ENCODE measurements around the gene JAKMIP1.
"Not testable (repeated sequence)": the region's sequence is repeated elsewhere in the genome, so short reads cannot be mapped to it uniquely, and the experiment has no call there.

Gene JAKMIP1

DNA sequence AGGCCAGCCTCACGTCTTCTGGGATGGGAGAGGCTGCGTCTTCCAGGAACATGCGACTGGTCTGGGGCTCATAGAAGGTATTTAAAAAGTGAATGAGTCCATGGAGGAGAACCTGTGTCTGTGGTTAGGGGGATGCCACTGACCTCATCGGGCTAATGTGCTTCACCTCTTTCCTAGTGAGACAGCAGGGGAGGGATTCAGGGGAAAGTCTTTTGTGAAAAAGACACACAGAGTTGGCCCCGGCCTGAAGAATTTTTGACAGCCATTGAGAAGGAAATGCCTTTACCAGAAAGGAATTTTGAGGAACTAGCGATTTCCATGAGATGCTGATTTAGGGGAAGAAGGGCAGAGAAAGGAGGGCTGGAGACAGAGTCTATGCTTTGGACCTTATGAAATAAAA is 171.1 kb downstream of the JAKMIP1 start:
- DNase-seq, result no peak

DNA sequence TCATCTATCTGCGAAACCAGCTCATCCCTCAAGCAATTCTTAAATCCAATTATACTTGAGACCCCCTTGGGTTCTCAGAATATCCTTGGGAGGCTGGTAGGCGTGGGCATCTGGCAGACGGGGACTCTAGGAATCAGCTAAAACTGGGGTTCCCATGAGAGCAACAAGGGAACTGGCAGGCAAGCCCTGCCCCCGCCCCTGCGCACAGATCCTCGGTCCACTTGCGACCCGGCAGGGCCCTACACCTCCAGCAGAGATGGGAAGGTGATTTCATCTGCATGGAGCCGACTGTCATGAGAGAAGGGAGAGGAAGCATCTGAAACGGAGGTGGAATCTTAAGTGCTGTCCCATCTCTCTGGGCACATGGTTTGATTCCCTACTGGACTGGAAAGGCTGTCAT is 172.2 kb downstream of the JAKMIP1 start:
- no peak for DNase-seq

DNA sequence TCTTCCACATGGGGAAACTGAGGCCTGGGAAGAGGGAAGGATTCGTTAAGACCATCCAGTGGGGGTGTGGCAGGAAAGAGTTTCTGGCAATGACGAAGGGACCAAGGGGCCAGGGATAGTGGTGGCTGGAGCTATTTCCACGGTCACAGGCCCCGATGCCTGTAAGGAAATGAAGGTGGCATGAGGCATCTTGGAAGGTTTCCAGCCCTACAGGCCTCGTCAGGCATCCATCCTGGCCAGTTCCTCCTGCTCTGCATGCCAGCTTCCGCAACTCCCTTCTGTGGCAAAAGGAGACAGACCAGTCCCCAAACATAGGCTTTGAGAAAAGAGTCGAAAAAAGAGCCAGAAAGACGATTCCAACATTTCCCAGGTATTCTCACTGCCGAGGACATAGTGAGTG is 173.0 kb downstream of the JAKMIP1 start:
- DNase-seq, result no peak

DNA sequence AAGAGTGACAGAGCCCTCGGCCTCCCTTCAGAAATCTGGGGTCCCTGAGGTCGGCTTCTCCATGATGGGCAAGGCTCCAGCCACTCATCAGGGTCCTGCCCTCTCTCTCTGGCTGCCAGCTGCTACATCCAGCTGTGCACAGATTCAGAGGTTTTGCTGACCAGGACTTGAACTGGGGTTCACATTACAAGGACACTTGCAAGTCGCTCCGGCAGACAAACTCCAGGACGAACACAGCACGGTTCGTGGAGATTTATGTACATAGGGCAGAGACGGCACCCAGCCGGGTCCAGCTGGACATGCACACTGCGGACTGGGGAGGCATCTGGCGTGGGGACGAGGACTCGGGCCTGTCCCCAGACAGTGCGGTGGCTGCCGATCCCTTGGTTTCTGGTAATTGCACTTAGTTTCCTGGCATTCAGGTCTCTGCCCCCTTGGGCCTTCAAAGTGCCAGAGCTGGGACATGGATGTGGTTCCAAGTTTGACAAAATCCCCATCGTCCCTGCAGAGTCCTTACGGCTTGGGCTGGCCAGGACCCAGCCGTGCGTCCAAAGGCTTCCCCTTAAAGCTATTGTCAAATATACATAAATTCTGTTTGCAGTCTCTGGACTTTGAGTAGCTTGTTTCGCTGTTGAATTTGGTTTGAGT is 175.9 kb downstream of the JAKMIP1 start:
- no peak for DNase-seq

DNA sequence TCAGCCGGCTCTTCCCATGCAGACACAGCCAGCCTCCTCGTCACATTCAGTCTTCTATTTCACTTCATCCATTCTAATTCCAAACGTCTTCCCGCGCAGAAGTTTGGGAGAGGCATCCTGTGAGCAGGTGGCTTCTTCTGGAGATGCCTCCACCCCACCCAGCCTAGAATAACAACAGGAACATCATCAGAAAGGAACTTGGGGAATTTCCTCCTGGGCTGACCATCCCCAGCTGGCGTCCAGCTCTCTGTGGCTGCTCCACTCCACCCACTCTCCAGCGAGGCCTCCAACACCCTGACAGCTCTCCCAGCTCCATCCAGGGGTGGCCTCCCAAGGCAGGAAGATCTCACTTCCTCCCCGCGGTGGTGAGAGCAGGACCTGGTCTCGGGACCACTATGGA is 176.6 kb downstream of the JAKMIP1 start:
- DNase-seq, result no peak

DNA sequence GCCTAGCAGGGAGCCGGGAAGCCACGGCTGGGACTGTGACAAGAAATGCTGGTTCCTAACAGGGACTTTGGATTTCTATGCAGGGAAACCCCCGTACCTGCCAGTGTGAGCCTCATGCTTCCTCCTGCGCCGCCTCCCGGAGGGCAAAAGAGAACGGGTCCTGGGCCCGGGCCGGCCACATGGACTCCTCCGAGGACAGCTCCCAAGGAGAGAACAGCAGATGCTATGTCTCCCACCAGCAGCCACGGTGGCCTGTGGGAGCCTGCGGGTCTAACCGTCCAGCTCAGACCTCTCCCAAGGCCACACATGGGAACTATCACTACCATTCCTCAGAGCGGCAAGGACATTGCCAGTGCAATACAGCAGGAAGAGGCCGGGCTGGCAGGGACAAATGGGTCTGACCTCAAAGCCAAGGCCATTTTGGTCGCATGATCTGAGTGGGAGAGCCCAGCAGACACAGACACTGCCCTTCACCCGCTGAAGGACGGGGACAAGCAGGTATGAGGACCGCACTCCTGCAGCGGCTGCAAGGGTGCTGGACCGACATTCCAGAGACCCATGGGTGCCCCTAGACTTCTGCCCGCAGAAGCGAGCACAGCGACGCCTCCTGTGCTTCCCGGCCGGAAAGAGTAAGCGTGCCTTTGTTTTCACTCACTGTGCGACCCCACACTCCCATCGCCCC is 177.6 kb downstream of the JAKMIP1 start:
- no peak for DNase-seq

DNA sequence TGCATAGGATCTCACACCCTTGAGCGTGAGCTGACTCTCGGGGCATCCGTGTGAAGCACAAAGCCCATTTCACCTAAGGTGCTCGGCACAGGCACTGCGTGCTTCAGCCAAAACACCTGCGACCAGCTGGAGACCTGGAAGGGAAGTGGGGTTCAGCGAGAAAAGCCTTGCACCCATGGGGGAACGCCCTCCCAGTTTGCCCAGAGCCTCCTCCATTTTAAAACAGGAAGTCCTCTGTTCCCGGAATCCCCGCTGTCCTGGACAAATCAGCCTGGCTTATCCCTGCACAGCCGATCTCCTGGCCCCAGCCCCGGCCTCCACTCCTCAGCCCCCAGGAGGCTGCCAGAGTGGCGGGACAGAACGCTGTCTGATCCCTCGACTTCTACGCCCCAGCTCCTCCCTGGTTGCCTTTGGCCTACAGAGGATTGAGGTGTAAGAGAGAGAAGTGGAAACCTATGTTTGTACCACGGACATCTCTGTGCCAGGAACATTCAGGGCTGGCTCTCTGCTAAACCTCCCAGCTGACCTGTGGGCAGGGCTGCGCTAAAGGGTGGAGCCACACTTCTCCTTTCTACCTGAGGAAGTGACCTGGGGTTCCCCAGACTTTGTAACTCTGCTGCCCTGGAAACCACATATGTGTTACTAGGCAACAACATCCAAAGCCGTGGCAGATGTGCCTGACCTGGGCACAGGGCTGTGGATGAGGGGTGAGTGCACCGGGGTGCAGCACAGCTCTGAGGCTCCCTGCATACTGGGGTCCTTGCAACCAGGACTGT is 178.3 kb downstream of the JAKMIP1 start:
- peak in 1 of 3 experiments; percentile 36 for DNase-seq

DNA sequence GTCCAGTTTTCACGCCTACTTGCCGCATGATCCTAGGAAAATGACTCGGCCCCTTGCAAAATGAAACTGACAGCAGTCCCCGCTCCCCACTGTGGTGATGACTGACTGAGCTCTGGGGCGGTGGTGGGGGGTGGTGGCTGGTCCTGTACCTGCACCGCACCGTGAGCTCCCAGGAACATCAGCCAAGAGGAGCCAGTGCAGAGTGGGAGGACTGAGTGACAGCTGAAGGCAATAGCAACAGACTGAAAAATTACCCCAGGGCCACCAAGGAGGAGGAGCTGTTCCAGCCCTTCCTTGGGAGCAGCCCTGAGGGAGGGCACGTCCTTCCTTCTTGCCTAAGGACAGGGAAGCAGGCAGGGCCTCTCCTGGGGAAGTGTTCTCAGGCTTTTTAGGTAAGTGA is 179.7 kb downstream of the JAKMIP1 start:
- peak in 1 of 3 experiments; percentile 46 for DNase-seq

DNA sequence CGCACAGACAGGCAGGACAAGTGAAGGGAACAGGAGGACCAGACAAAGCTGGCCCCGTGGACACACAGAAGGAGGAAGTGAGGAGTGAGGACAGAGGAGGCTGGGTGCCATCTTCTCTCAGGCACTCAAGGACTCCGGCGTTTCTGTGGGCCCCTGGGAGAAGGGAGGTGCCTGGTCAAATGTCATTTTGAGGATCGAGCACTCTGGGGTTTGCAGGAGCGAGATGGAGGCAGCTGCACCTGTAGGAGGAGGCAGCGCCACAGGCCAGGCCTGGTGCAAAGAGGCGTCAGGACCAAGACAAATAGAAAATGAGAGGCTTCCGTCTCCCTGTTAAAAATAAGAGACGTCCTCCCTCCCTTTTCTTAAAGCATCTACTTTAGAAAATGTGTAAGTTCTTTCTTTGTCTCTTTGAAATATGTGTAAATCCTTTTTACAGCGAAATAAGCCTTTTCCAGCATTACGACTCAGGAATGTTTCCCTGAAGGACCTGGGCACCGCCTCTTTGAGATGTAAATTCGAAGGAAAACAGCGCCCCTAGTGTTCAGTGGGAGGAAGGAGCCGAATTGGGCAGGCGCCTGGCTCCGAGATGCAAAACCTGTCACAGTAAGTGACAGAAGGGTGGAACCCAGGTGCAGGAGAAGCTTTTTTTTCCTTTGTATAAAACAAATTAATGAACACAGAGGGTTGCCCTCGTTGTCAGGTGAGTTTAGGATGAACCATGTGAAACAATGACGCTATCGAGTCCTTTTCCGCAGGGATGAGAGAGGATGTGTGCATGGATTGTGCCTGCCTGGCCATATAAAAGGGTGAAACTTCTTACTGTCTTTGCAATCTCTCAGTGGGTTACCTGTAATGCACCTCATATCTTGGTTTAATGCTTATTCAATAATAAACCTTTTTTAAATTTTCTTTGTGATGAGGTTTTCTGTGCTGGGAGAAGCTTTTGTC is 180.8 kb downstream of the JAKMIP1 start:
- peak in 2 of 3 experiments; percentile 40 to 84 for DNase-seq

DNA sequence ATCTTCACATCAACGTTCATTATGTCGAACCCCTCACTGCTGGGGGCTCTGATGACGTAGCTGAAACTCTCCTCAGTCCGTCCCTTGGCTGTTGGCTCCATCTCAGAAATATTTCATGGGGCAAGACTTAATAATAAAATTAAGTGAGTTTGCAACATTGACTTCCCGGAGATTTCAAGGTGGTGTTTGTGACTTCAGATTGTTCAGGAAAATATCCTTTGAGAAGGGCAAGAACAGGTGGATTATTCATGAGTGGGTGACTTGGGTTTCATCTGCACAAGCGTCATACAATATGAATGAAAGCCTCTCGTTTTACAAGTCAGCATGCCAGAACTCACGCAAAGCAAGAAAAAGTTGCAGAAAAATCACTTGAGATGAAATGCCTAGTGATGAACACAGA is 182.0 kb downstream of the JAKMIP1 start, which contains the start of gene C4orf50:
Gene C4orf50, minus strand, starts transcription at position 101 of the 400 bp plus-strand sequence.
- DNase-seq, result no peak

DNA sequence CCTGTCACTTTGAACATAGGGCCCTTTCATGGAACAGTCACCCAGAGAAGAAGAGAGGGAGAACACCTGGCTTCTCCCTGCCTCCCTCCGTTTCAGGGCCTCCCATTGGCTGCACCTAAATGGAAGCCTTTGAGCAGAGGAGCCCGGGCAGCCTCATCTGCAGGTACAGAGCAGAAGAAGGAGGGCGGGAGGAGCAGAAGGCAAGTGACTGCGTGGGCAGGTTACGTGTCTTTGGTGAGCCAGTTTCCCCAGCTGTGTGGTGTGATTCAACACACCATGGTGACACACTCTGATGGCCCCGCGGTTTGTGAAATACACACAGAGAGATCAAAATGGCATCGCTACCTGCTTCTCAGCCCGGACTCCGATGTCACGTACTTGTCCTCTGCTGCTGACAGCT is 182.5 kb downstream of the JAKMIP1 start:
- DNase-seq, result no peak

DNA sequence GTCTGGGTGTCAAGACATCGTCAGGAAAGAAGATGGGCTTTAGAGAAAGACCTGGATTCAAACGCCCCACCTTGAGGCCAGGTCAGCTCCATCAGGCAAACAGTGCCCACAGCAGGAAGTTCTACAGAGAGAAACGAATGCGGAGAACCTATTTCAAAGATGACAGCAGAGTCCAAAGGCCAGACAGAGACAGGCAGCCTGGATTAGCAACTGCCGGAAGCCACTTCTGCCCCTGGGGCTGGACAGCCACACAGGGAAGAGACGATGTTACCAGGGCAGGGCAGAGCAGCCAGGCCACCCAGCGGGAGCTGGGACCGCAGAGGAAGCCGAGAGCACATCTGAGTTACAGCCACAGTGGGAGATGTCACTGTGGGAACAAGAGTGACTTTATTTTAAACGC is 183.3 kb downstream of the JAKMIP1 start:
- DNase-seq, result no peak

DNA sequence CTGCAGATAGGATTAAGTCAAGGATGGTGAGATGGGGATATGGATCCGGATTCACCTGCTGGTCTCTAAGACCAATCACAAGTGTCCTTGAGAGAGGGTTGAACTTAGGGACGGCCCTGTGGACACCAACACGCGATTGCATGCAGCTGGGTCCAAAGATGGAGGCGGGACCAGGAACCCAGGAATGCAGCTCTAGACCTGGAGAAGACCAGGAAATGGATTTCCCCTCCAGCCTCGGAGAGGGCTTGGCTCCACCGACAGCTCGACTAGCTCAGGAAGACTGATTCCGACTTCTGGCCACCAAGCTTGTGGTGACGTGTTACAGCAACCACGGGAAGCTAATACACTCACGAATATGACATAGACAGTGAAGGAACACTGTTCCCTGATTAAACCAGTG is 186.8 kb downstream of the JAKMIP1 start:
- no peak for DNase-seq

DNA sequence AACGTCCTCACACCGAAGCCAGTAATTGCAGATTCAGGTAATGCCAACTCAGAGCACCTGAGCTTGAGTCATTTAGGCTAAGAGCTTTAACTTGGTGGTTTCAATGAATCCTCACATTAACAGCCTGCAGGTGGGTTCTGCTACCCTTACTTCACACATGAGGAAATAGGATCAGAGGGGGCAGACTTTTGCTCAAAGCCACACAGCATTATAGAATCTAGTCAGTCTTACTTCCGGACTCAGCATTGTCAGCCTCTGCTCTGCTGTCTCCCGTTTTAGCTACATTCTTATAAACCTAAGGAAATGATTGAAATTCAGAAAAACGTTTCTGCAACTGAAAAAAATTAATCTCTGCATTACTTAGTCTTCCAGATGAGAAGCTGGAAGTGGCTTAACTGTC is 188.1 kb downstream of the JAKMIP1 start:
- DNase-seq, result no peak

DNA sequence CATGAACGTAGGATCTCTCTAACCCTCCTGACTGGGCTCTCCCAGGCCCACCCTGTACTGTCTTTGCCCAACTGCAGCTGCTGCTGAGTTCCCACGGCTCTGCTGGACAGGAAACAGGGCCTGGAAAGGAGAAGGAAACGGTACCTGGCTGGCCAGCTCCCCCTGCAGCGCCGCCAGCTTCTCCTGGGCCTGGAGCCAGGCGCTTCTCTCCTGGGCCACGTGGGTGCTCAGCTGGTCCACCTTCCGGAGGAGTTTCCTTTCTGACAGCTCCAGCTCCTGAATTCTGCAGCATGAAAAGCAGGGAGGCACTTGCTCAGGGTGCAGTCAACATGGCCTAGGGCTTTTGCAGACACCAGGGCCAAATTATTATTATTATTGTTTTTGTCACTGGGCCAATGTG is 188.7 kb downstream of the JAKMIP1 start:
- peak in 1 of 3 experiments; percentile 24 for DNase-seq

DNA sequence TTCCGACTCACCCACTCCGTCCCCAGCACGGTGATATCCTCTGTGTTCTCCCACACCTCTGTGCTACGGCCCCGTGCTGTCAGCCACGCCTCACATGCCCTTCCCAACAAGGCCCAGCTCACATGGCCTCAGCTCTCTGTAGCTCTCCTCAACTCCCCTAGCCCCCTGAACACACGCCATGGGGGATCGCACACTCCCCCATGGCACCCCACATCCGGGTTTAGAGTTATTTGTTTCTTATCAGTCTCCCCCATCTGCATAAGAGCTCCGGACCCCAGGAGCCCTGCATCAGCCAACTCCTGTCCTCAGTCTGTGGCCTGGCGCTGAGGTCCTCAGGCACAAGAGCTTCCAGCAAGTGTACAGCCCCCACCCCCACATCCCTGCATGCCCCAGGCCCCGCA is 189.1 kb downstream of the JAKMIP1 start:
- no peak for DNase-seq

DNA sequence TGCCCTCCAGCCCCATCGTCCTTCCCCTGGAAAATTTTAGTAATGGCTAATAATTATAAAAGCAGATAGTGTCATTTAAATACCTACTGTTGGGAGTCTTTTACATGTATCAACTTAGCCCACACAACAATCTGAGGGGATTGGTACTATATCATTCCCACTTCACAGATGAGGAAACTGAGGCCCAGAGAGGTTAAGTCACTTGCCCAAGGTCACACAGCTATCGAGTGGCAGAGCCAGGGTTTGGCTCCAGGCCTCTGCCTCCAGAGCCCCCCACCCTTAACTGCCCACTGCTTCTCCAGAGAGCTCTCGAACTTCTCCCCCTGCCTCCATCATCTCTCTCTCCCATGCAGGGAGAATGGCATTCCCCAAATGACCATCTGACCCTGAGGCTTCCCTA is 189.6 kb downstream of the JAKMIP1 start:
- no peak for DNase-seq

DNA sequence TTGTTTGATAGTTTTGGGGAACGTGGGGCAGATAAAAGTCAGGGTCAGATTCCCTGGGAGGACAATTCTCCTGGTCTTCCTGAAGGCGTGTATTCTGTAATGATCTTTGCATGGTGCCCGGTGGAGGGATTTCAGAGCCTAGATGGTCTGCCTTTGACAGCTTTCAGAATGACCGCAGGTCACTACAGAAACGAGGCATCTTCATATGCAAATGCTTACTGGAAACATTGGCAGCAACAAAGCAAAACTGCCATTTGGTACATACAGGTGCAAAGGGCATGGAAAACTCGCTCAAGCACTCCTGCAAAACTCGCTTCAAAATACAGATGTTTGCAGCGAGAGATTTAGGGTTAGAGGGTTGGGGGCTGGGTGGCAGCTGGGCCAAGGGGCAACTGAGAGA is 190.9 kb downstream of the JAKMIP1 start:
- peak in 1 of 3 experiments; percentile 41 for DNase-seq

DNA sequence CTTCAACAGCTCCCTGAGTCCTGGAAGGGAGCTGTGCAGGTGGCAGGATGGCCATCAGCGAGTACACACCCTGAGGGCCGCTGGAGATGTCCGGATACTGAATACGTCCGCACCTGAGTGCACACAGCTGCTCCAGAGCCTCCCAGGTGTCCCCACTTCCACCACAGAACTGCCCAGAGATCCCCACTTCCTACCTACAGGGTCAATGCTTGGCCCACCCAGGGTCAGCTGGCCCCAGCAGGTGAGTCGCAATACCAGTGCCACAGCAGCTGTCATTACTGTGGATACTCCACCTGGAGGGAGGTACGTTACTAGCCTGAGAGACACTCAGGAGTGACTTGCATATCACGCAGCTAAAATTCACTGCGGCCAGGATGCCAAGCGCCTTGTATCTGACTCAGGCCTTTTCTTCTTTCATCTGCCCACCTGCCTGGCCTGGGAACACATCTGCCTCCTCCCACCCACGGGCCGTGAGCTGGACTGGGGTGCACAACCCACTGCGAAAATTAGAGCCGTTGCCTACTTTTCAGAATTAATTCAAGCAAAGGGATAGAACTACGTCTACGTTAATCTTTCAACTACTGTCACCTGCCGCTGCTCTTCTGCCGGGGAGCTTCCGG is 191.5 kb downstream of the JAKMIP1 start:
- DNase-seq, result peak in 2 of 3 experiments; percentile 52 to 67

DNA sequence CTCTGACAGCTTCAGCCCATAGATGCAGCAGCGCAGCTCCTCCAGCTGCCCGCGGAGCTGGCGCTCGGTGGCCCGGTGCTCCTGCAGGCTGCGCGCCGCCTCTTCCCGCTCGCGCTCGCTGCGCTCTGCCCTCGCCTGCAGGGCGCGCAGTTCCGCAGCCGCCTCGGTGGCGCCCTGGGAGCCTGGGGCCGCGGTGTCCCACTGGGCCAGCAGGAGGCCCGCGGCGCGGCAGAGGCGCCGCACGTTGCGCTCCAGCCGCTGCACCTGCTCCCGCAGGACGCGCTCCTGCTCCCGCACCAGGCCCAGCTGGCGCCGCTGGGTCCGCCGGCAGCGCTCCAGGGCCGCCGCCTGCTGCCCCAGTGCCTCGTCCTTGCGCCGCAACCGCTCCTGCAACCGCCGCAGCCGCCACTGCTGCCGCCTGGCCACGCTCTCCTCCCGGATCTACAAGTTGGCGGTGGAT is 192.2 kb downstream of the JAKMIP1 start:
- peak in 2 of 3 experiments; percentile 75 to 80 for DNase-seq

DNA sequence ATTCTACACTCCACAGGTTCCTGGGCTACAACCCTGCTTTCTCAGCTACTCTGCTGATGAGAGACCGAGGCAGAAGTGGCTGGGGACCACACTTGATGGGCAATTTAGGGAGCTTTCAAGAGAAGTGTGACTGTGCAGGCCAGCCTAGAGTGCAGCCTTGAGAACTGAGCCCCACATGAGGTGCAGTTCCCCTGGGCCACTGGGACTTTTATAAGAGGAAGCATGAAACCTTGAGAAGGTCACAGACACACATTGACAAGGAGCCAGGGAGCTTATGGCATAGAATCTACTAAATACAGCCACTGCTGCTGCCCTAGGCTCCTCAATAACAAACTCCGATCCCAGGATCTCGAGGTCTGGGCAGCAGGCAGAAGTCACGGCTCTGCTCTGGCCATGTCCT is 195.2 kb downstream of the JAKMIP1 start:
- DNase-seq, result no peak

DNA sequence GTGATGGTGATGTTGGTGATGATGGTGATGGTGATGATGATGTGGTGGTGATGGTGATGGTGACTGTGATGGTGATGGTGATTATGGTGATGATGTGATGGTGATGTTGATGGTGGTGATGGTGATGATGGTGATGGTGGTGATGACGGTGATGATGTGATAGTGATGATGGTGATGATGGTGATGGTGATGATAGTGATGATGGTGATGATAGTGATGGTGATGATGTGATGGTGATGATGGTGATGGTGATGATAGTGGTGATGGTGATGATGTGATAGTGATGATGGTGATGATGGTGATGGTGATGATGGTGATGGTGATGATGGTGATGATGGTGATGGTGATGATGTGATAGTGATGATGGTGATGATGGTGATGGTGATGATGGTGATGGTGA is 196.9 kb downstream of the JAKMIP1 start:
- DNase-seq, result not testable (repeated sequence)

Data from NCI-H1417 (cell line).